Measurements from ENCODE around the gene CDK17. TPM values are rescaled to one million over a fixed set of nuclear protein-coding genes. Genes with fewer than 3 reads are reported as not detected.
"Not testable (repeated sequence)": the region's sequence is repeated elsewhere in the genome, so short reads cannot be mapped to it uniquely, and the experiment has no call there.

Gene CDK17
- total RNA-seq, 6 donors from 2014 or later: 31.5 to 71.8 (median 42.5) TPM

- H3K27me3 ChIP-seq: no peaks in the 10 kb centered on the region
- WGBS, 2 donors: 66 to 70% methylated on average over 3 of the region's 3 CpGs
- H3K27ac ChIP-seq: no peak overlapping the region
- H3K4me3 ChIP-seq: no peak overlapping the region
- peaks cover 3 to 10% (median 5%) of the 10 kb centered on the region in 4 donors for H3K4me1 ChIP-seq
- TF ChIP-seq CTCF (IDR thresholded peaks at IDR 0.05): no peak
- peak in 1 of 2 donors; percentile 36 for TF ChIP-seq POLR2AphosphoS5 (IDR thresholded peaks at IDR 0.05)
- TF ChIP-seq EP300 (IDR thresholded peaks at IDR 0.05): no peak
- TF ChIP-seq POLR2A (IDR thresholded peaks at IDR 0.05): no peak
- ATAC-seq (ENCODE audit: low FRiP score in 2 of 2): no peak
- H3K36me3 ChIP-seq: no peaks in the 10 kb centered on the region
- DNase-seq: no peak
- no peaks in the 10 kb centered on the region for H3K9me3 ChIP-seq
Observed at GRCh38 chr12:96425321-96425720, 25.1 kb upstream of the CDK17 start.

- Histone ChIP-seq H3K4me3 (no peak overlapping the region), H3K27ac (no peak overlapping the region), H3K4me1 (peaks cover 3 to 10% (median 5%) of the 10 kb centered on the region in 4 donors), H3K36me3 (no peaks in the 10 kb centered on the region), H3K9me3 (no peaks in the 10 kb centered on the region), H3K27me3 (no peaks in the 10 kb centered on the region)
- TF ChIP-seq CTCF (IDR thresholded peaks at IDR 0.05) (no peak), POLR2A (IDR thresholded peaks at IDR 0.05) (no peak), POLR2AphosphoS5 (IDR thresholded peaks at IDR 0.05) (no peak), EP300 (IDR thresholded peaks at IDR 0.05) (no peak)
- DNase-seq (no peak), ATAC-seq (ENCODE audit: low FRiP score in 2 of 2) (no peak)
- 94 to 98% methylated on average over 3 of the region's 3 CpGs for WGBS, 2 donors
Observed at GRCh38 chr12:96424601-96425000, 24.4 kb upstream of the CDK17 start.

GRCh38 chr12:96422192-96422591 is 22.0 kb upstream of the CDK17 start:
- no peak overlapping the region for H3K4me3 ChIP-seq
- WGBS, 2 donors: 68 to 79% methylated on average over 2 of the region's 2 CpGs
- H3K27ac ChIP-seq: no peak overlapping the region
- no peaks in the 10 kb centered on the region for H3K27me3 ChIP-seq
- ATAC-seq (ENCODE audit: low FRiP score in 2 of 2) (no peak), DNase-seq (no peak)
- no peak for TF ChIP-seq POLR2AphosphoS5 (IDR thresholded peaks at IDR 0.05)
- peaks cover 0 to 4% (median 2%) of the 10 kb centered on the region in 4 donors for H3K4me1 ChIP-seq
- H3K36me3 ChIP-seq: no peaks in the 10 kb centered on the region
- H3K9me3 ChIP-seq: no peaks in the 10 kb centered on the region

- DNase-seq: no peak
- peak overlapping the region in 3 of 4 donors; percentile 13 to 35 (median 13) for H3K27ac ChIP-seq
- 58 to 66% methylated on average over 6 of the region's 6 CpGs for WGBS, 2 donors
- H3K4me1 ChIP-seq: peaks cover 0 to 3% (median 0%) of the 10 kb centered on the region in 4 donors
- no peaks in the 10 kb centered on the region for H3K27me3 ChIP-seq
- H3K36me3 ChIP-seq: no peaks in the 10 kb centered on the region
- ATAC-seq (ENCODE audit: low FRiP score in 2 of 2): peak in 1 of 2 donors; percentile 60
- no peak for TF ChIP-seq POLR2A (IDR thresholded peaks at IDR 0.05)
- peak overlapping the region in 1 of 4 donors; percentile 11 for H3K4me3 ChIP-seq
- no peaks in the 10 kb centered on the region for H3K9me3 ChIP-seq
Observed at GRCh38 chr12:96421014-96421413, 20.8 kb upstream of the CDK17 start.

GRCh38 chr12:96420277-96420835 is 20.1 kb upstream of the CDK17 start:
- no peaks in the 10 kb centered on the region for H3K9me3 ChIP-seq
- no peak overlapping the region for H3K4me3 ChIP-seq
- ATAC-seq (ENCODE audit: low FRiP score in 2 of 2): peak in 1 of 2 donors; percentile 52
- H3K36me3 ChIP-seq: no peaks in the 10 kb centered on the region
- DNase-seq: no peak
- peaks cover 0 to 3% (median 0%) of the 10 kb centered on the region in 4 donors for H3K4me1 ChIP-seq
- no peaks in the 10 kb centered on the region for H3K27me3 ChIP-seq
- H3K27ac ChIP-seq: no peak overlapping the region
- no peak for TF ChIP-seq CTCF (IDR thresholded peaks at IDR 0.05)
- WGBS, 2 donors: 84 to 88% methylated on average over 7 of the region's 7 CpGs

- no peak for DNase-seq
- no peaks in the 10 kb centered on the region for H3K27me3 ChIP-seq
- H3K36me3 ChIP-seq: no peaks in the 10 kb centered on the region
- no peak overlapping the region for H3K4me3 ChIP-seq
- H3K27ac ChIP-seq: no peak overlapping the region
- 72 to 86% methylated on average over 5 of the region's 5 CpGs for WGBS, 2 donors
- no peaks in the 10 kb centered on the region for H3K9me3 ChIP-seq
- peaks cover 0 to 3% (median 0%) of the 10 kb centered on the region in 4 donors for H3K4me1 ChIP-seq
- TF ChIP-seq CTCF (IDR thresholded peaks at IDR 0.05): no peak
- TF ChIP-seq POLR2A (IDR thresholded peaks at IDR 0.05): no peak
- TF ChIP-seq POLR2AphosphoS5 (IDR thresholded peaks at IDR 0.05): no peak
- TF ChIP-seq EP300 (IDR thresholded peaks at IDR 0.05): no peak
- no peak for ATAC-seq (ENCODE audit: low FRiP score in 2 of 2)
Observed at GRCh38 chr12:96419576-96420276, 19.5 kb upstream of the CDK17 start.

- H3K9me3 ChIP-seq; H3K4me3 ChIP-seq; H3K36me3 ChIP-seq; H3K27me3 ChIP-seq; H3K4me1 ChIP-seq; ATAC-seq (ENCODE audit: low FRiP score in 2 of 2); DNase-seq; H3K27ac ChIP-seq: not testable (repeated sequence)
- WGBS, 2 donors: 95 to 100% methylated on average over 2 of the region's 2 CpGs
Observed at GRCh38 chr12:96417688-96418087, 17.4 kb upstream of the CDK17 start.
